ENCODE results near the gene HBQ1.
"Not testable (repeated sequence)": the region's sequence is repeated elsewhere in the genome, so short reads cannot be mapped to it uniquely, and the experiment has no call there.

The HBQ1 gene

DNA sequence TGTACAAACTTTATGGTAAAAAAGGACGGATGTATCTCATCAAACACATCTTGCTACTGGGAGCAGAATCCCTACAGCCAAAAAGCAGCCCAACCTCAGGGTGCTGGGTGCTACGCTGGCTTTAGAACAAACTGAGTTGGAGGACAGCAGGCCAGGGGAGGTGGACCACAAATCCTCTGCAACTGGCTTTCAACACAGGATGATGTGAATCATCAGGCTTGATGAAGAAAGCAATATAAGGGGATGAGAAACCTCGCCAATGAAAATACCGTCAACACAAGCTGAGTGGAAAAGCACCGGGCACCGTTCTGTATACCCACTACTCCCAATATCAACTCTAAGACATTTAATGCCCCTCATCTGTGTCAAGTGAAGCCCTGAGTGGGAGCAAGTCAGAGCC, 14.3 kb downstream of the HBQ1 start:
- FAIRE-seq (no peak), DNase-seq (ENCODE audit: insufficient read length, low spot score) (no peak)

DNA sequence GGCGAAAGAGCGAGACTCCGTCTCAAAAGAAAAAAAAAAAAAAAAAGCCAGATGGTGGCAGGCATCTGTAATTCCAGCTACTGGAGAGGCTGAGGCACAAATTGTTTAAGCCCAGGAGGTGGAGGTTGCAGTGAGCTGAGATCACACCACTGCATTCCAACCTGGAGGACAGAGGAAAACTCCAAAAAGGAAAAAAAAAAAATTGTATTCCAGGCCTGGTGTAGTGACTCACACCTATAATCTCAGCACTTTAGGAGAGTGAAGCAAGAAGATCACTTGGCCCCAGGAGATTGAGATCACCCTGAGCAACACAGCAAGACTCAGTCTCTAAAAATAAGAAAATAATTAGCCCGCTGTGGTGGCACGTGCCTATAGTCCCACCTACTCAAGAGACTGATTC, 20.1 kb downstream of the HBQ1 start:
- no peak for DNase-seq (ENCODE audit: insufficient read length, low spot score)
- FAIRE-seq, result no peak

DNA sequence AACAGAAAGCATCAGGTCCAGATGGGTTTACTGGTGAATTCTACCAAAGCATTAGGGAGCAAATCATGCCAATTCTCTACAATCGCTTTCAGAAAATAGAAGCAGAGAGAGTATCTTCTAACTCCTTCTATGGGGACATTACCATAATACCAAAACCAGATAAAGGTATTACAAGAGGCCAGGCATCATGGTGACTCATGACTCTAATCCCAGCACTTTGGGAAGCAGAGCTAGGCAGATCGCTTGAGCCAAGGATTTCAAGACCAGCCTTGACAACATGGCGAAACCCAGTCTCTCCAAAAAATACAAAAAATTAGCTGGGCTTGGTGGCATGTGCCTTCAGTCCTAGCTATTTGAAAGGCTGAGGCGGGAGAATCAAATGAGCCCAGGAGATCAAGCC, 23.0 kb downstream of the HBQ1 start:
- FAIRE-seq, result no peak
- DNase-seq (ENCODE audit: insufficient read length, low spot score), result no peak

DNA sequence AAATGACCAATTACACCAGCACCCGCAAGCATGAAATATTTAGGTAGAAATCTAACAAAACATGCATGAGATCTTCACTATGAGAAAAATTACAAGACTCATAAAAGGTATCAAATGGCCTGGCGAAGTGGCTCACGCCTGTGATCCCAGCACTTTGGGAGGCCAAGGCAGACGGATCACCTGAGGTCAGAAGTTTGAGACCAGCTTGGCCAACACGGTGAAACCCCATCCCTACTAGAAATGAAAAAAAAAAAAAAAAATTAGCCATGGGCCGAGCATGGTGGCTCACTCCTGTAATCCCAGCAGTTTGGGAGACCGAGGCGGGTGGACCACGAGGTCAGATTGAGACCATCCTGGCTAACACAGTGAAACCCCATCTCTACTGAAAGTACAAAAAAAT, 23.8 kb downstream of the HBQ1 start:
- DNase-seq (ENCODE audit: insufficient read length, low spot score); FAIRE-seq: not testable (repeated sequence)

DNA sequence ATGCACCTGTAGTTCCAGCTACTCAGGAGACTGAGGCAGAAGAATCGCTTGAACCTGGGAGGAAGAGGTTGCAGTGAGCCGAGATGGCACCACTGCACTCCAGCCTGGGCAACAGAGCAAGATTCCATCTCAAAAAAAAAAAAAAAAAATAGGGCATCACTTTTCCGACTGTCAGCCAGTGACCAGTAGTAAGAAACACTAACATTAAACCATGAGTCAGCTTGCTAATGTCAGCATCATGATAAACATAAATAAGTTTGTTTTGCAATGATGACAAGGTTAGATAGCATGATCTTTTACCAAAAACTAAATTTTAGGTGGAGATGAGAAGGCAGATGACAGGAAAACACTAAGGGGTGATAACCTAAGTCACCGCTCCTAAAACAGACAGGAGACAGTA, 29.1 kb downstream of the HBQ1 start:
- DNase-seq (ENCODE audit: insufficient read length, low spot score); FAIRE-seq: not testable (repeated sequence)

DNA sequence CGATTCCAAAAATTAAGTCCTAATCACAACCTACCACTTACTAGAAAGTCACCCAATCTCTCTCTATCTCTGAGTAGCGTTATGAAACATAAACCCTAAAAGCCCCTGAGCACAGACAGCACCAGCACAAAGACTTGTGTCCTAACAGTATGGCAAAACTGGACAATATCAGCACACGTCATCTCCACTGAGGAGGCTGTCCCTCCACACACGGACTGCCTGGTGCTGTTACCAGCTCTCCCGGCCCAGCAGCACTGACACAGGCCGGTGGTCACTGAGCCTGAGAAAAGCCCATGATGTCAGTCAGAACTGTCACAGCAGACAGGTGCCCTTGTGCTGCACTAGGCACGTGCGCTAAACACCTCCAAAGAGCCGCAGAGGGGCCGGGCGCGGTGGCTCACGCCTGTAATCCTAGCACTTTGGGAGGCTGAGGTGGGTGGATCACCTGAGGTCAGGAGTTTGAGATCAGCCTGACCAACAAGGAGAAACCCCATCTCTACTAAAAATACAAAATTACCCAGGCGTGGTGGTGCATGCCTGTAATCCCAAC, 31.4 kb downstream of the HBQ1 start:
- FAIRE-seq; DNase-seq (ENCODE audit: insufficient read length, low spot score): not testable (repeated sequence)

DNA sequence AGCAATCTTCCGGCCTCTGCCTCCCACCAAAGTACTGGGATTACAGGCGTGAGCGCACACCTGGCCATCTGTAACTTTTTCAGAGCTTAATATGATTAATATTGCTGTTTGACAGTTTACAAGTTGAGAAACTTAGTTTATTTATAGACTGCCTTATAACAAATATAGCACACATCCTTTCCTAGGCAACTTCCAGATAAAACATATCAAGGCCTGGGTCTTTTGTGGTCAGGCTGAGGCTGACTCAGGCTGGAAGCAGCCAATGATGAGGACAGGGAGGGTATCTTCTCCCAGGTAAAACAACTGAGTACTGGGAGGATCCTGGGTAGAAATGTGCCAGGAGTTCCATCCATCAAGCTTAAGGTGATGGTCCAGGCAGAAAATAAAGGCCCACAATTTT, 32.7 kb downstream of the HBQ1 start:
- FAIRE-seq (no peak), DNase-seq (ENCODE audit: insufficient read length, low spot score) (no peak)

DNA sequence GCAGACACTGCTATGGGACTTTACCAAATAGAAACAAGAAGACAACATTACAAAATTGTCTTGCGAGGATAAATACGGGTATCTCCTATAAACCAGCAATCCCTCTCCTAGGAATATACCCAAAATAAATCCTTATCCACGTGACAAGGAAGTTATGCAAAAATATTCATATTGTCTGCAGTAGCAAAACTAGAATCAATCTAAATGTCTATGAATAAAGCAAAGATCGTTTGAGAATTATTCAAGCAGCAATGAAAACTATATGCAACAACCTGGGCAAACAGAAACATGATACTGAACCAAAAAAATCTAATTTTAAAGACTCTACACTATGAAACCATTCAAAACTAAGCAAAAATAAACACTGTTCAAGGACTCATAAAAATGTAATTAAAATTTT, 39.8 kb downstream of the HBQ1 start:
- FAIRE-seq (no peak), DNase-seq (ENCODE audit: insufficient read length, low spot score) (no peak)

DNA sequence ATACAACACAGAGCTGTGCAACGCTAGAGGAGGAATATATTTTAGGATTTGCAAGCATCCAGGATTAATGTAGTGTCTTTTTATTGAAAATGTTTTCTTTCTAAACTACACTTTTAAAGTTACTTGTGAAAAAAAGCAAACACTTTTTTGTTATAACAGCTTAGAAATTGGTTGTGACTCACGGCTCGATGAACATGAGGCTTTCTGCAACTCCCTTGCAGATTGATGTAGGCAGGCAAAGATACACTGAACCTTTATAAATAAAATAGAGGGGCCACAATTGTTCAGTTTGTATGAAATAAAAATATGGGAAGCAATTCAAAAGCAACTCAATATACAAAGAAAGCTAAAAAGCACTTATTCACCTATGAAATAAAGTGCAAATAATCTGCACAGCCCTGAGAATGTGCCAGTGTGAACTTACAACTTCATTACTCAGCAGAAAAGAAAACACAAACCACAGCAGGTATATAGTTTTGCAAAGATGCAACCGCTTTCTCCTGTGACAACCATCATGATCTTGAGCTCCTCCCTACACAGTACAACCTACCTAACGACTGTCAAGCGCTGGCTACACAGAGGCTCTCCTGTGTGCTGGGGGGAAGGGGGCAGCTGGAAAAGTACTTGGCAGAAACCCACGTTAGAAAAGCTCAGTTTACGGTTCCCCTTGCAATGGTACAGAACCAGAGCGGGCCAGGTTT, 48.0 kb downstream of the HBQ1 start:
- FAIRE-seq, result peak; percentile 53
- DNase-seq (ENCODE audit: insufficient read length, low spot score), result no peak

DNA sequence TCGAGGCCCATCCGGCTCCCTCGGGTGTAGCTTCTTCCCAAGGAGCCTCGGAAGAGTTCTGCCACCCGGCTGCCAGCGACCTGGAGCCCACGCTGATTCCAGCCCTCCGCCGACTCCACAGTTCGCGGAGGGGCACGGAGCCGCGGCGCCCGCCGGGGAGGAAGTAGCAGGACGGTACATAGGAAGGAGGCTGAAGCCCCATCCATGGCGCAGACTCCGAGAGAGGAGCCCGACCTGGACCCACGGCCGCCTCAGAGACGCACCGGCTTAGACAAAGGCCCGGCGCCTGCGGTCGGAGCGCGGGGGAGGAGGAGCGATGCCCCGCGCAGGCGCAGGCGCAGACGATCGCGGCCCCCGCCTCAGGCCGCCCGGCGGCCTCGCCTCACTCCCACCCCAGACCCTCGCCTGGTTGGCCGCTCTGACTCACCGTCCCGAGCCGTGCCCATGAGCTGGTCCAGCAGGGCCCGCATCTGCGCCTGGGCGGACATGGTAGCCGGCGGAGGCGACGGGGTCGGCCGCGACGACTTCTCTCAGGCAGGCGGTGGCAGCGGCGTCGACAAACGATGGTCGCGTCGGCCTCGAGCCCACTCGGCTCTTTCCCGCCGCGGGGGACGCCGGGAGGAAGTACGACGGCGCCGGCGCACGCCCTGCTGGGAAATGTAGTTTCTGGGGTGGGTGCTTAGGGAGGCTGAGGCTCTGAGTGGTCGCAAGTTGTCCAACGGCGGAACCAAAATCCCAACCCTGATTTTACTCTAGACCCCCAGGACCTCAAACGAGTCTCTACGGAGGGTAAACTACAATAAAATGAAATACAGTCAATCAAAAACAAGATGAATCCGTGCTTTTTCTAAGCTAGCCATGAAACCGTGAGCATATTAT, 48.8 kb downstream of the HBQ1 start, which contains the start of gene LUC7L:
TSS of gene LUC7L (minus strand) at position 598 of the 879 bp plus-strand sequence. CDS start at position 488, 110 bp downstream.
- DNase-seq (ENCODE audit: insufficient read length, low spot score), result peak; percentile 90
- FAIRE-seq, result peak; percentile 91

DNA sequence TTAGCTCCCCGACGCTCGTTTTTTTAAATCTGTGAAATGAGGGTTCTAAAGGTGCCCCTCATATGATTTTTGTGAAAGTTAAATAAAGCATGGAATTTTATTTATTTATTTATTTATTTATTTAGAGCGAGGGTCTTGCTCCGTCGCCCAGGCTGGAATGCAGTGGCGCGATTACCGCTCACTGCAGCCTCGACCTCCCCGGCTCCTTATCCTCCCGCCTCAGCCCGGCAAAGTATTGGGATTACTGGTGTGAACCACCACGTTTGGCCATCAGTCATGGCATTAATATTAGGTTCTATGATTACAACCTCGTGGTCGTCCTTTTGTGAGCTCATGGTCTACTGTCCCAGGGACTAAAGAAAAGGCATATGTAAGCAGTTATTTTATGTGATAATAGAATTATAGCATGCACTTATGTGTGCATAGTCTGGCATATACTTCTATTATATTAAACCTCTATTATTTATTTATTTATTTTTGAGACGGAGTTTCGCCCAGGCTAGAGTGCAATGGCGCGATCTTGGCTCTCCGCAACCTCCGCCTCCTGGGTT, 49.5 kb downstream of the HBQ1 start:
- no peak for FAIRE-seq
- DNase-seq (ENCODE audit: insufficient read length, low spot score), result no peak

DNA sequence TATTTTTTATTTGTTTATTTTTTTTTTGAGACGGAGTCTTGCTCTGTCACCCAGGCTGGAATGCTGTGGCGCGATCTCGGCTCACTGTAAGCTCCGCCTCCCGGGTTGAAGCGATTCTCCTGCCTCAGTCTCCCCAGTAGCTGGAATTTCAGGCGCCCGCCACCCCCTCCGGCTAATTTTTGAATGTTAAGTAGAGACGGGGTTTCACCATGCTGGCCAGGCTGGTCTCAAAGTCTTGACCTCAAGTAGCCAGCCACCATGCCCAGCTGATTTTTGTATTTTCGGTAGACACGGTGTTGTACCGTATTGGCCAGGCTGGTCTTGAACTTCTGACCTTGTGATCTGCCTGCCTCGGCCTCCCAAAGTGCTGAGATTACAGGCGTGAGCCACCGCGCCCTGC, 50.1 kb downstream of the HBQ1 start:
- DNase-seq (ENCODE audit: insufficient read length, low spot score); FAIRE-seq: not testable (repeated sequence)
